Colonic mucosa (tissue), 4 donors: ENCODE results near the gene SFXN4. TPM values are rescaled to one million over a fixed set of nuclear protein-coding genes. Genes with fewer than 3 reads are reported as not detected.

Experiments
- DNase-seq: peaks from one replicate; pipeline ENCODE4 v3.0.0-alpha.2; 2020
- H3K27ac ChIP-seq: fragments of 200-600 bp; one replicate; pipeline ENCODE4 v1.8.0; 2021
- H3K27me3 ChIP-seq: fragments of 200-600 bp; one replicate; pipeline ENCODE4 v1.8.0; 2021
- H3K36me3 ChIP-seq: fragments of 200-600 bp; one replicate; pipeline ENCODE4 v1.8.0; 2021
- H3K4me1 ChIP-seq: fragments of 200-600 bp; one replicate; pipeline ENCODE4 v1.8.0; 2021; ENCODE audit warnings: mild to moderate bottlenecking
- H3K4me3 ChIP-seq: fragments of 200-600 bp; one replicate; pipeline ENCODE4 v1.8.0; 2021
- H3K9ac ChIP-seq, 2 donors: one replicate each; pipeline ENCODE4 v1.7.0; 2013; ENCODE audit warnings: control low read depth in 2 of 2, low read depth in 2 of 2, low read length in 2 of 2
- H3K9me3 ChIP-seq: fragments of 200-600 bp; one replicate; pipeline ENCODE4 v1.8.0; 2021
- intact Hi-C: fragments of 100-400 bp; cut with DNase I; formaldehyde crosslinking; loops from one replicate; pipeline ENCODE4 v1.14.1; 2022
- total RNA-seq, 2 donors: library from RNA; stranded (reverse); fragmentation: NEBNext Ultra II Directional in 1 of 2; extraction: Animal tissue kit (Norgen Biotek cat#: 25700) in 1 of 2; gene quantifications; one replicate each; pipeline ENCODE4 v1.2.1, GENCODE V29; 2021
- TF ChIP-seq, protein P1 (sequence below): fragments of 200-600 bp; IDR thresholded peaks from one replicate; pipeline ENCODE4 v1.8.0; 2022; ENCODE audit warnings: antibody characterized with exemption, mild to moderate bottlenecking
- donor health status: healthy.
- donor health status: DM: no; HTN: no; CAD: no.
- donor health status: DM: no; HTN: no; CAD: no.

SFXN4 gene
- total RNA-seq, 2 donors from 2014 or later: 29.4 to 37.2 TPM

GRCh38 chr10:119174109-119174508 lies 8.6 kb upstream of the SFXN4 start:
- Histone ChIP-seq H3K4me1 (no peaks in the 10 kb centered on the region), H3K36me3 (peaks cover 17% of the 10 kb centered on the region), H3K9ac (no peak overlapping the region), H3K9me3 (no peaks in the 10 kb centered on the region), H3K4me3 (no peak overlapping the region), H3K27me3 (no peaks in the 10 kb centered on the region), H3K27ac (no peak overlapping the region)
- no peak for DNase-seq
- TF ChIP-seq, protein P1, sequence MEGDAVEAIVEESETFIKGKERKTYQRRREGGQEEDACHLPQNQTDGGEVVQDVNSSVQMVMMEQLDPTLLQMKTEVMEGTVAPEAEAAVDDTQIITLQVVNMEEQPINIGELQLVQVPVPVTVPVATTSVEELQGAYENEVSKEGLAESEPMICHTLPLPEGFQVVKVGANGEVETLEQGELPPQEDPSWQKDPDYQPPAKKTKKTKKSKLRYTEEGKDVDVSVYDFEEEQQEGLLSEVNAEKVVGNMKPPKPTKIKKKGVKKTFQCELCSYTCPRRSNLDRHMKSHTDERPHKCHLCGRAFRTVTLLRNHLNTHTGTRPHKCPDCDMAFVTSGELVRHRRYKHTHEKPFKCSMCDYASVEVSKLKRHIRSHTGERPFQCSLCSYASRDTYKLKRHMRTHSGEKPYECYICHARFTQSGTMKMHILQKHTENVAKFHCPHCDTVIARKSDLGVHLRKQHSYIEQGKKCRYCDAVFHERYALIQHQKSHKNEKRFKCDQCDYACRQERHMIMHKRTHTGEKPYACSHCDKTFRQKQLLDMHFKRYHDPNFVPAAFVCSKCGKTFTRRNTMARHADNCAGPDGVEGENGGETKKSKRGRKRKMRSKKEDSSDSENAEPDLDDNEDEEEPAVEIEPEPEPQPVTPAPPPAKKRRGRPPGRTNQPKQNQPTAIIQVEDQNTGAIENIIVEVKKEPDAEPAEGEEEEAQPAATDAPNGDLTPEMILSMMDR: no peak
- intact Hi-C loops: no loop called here

- Histone ChIP-seq H3K9me3 (no peaks in the 10 kb centered on the region), H3K9ac (no peak overlapping the region), H3K27me3 (no peaks in the 10 kb centered on the region), H3K27ac (no peak overlapping the region), H3K4me3 (no peak overlapping the region), H3K36me3 (peaks cover 17% of the 10 kb centered on the region), H3K4me1 (no peaks in the 10 kb centered on the region)
- intact Hi-C loops: loop anchor here (10.0 kb wide), 1 partner anchor 112 kb away; no protein-coding TSS in a partner anchor
- no peak for DNase-seq
- TF ChIP-seq, protein P1: no peak
These were observed 1.5 kb upstream of the SFXN4 start for GRCh38 chr10:119167041-119167440.

GRCh38 chr10:119166564-119166963 lies 1.1 kb upstream of the SFXN4 start:
- Histone ChIP-seq H3K9me3 (no peaks in the 10 kb centered on the region), H3K4me3 (no peak overlapping the region), H3K36me3 (peaks cover 12% of the 10 kb centered on the region), H3K4me1 (no peaks in the 10 kb centered on the region), H3K27ac (peak overlapping the region; percentile 61), H3K27me3 (no peaks in the 10 kb centered on the region), H3K9ac (no peak overlapping the region)
- intact Hi-C loops: loop anchor here (10.0 kb wide), 1 partner anchor 112 kb away; no protein-coding TSS in a partner anchor
- no peak for DNase-seq
- TF ChIP-seq, protein P1: no peak

GRCh38 chr10:119166118-119166500 lies 595 bp upstream of the SFXN4 start:
- no peak for DNase-seq

GRCh38 chr10:119162452-119163092 lies 2.9 kb downstream of the SFXN4 start:
- TF ChIP-seq, protein P1: no peak
- Histone ChIP-seq H3K4me3 (no peak overlapping the region), H3K27me3 (no peaks in the 10 kb centered on the region), H3K4me1 (no peaks in the 10 kb centered on the region), H3K9me3 (no peaks in the 10 kb centered on the region), H3K27ac (no peak overlapping the region), H3K9ac (no peak overlapping the region), H3K36me3 (no peaks in the 10 kb centered on the region)
- intact Hi-C loops: loop anchor here (10.0 kb wide), 1 partner anchor 108 kb away; no protein-coding TSS in a partner anchor
- DNase-seq: no peak

More at GRCh38 chr10:119166118-119166500, 595 bp upstream of the SFXN4 start:
- Histone ChIP-seq H3K36me3 (peaks cover 8% of the 10 kb centered on the region), H3K27me3 (no peaks in the 10 kb centered on the region), H3K9me3 (no peaks in the 10 kb centered on the region), H3K27ac (peak overlapping the region; percentile 61), H3K4me1 (no peaks in the 10 kb centered on the region), H3K4me3 (peak overlapping the region; percentile 94), H3K9ac (peak overlapping the region; percentile 77 to 91)
- intact Hi-C loops: loop anchor here (10.0 kb wide), 1 partner anchor 111 kb away; no protein-coding TSS in a partner anchor
- TF ChIP-seq, protein P1: no peak
